ENCODE results near the gene GLCE. TPM values are rescaled to one million over a fixed set of nuclear protein-coding genes. Genes with fewer than 3 reads are reported as not detected.

Gene GLCE
- total RNA-seq, 1 experiment from 2014 or later: 43.3 TPM

- in situ Hi-C loops (cut with HindIII; ENCODE audit: low pct_unique_long_range_greater_than_20kb, low sequenced_read_pairs): no loop called here
- DNase-seq (ENCODE audit: low read depth, low spot score): no peak
Observed at GRCh38 chr15:69222002-69222474, 61.6 kb downstream of the GLCE start.

- DNase-seq (ENCODE audit: low read depth, low spot score): no peak
- in situ Hi-C loops (cut with HindIII; ENCODE audit: low pct_unique_long_range_greater_than_20kb, low sequenced_read_pairs): no loop called here
Observed at GRCh38 chr15:69223083-69223813, 62.8 kb downstream of the GLCE start.

- in situ Hi-C loops (cut with HindIII; ENCODE audit: low pct_unique_long_range_greater_than_20kb, low sequenced_read_pairs): no loop called here
- DNase-seq (ENCODE audit: low read depth, low spot score): no peak
Observed at GRCh38 chr15:69224383-69224782, 63.9 kb downstream of the GLCE start.

GRCh38 chr15:69225355-69226022 is 65.1 kb downstream of the GLCE start:
- in situ Hi-C loops (cut with HindIII; ENCODE audit: low pct_unique_long_range_greater_than_20kb, low sequenced_read_pairs): loop anchor here (25.0 kb wide), 1 partner anchor 163 kb away; no protein-coding TSS in a partner anchor
- DNase-seq (ENCODE audit: low read depth, low spot score): peak; percentile 62

GRCh38 chr15:69226023-69226355 is 65.6 kb downstream of the GLCE start:
- in situ Hi-C loops (cut with HindIII; ENCODE audit: low pct_unique_long_range_greater_than_20kb, low sequenced_read_pairs): loop anchor here (25.0 kb wide), 1 partner anchor 164 kb away; no protein-coding TSS in a partner anchor

GRCh38 chr15:69232144-69232543 is 71.7 kb downstream of the GLCE start:
- no peak for DNase-seq (ENCODE audit: low read depth, low spot score)
- in situ Hi-C loops (cut with HindIII; ENCODE audit: low pct_unique_long_range_greater_than_20kb, low sequenced_read_pairs): loop anchor here (25.0 kb wide), 1 partner anchor 170 kb away; no protein-coding TSS in a partner anchor

More at GRCh38 chr15:69226023-69226355, 65.6 kb downstream of the GLCE start:
- no peak for DNase-seq (ENCODE audit: low read depth, low spot score)

GRCh38 chr15:69232765-69233164 is 72.3 kb downstream of the GLCE start:
- in situ Hi-C loops (cut with HindIII; ENCODE audit: low pct_unique_long_range_greater_than_20kb, low sequenced_read_pairs): loop anchor here (25.0 kb wide), 1 partner anchor 170 kb away; no protein-coding TSS in a partner anchor
- no peak for DNase-seq (ENCODE audit: low read depth, low spot score)

- in situ Hi-C loops (cut with HindIII; ENCODE audit: low pct_unique_long_range_greater_than_20kb, low sequenced_read_pairs): loop anchor here (25.0 kb wide), 1 partner anchor 172 kb away; no protein-coding TSS in a partner anchor
- no peak for DNase-seq (ENCODE audit: low read depth, low spot score)
Observed at GRCh38 chr15:69234676-69235075, 74.2 kb downstream of the GLCE start.

GRCh38 chr15:69236505-69236904 is 76.1 kb downstream of the GLCE start:
- in situ Hi-C loops (cut with HindIII; ENCODE audit: low pct_unique_long_range_greater_than_20kb, low sequenced_read_pairs): loop anchor here (25.0 kb wide), 1 partner anchor 174 kb away; no protein-coding TSS in a partner anchor

GRCh38 chr15:69237718-69238117 is 77.3 kb downstream of the GLCE start:
- in situ Hi-C loops (cut with HindIII; ENCODE audit: low pct_unique_long_range_greater_than_20kb, low sequenced_read_pairs): loop anchor here (25.0 kb wide), 1 partner anchor 175 kb away; no protein-coding TSS in a partner anchor
- no peak for DNase-seq (ENCODE audit: low read depth, low spot score)

More at GRCh38 chr15:69236505-69236904, 76.1 kb downstream of the GLCE start:
- no peak for DNase-seq (ENCODE audit: low read depth, low spot score)

GRCh38 chr15:69244798-69245197 is 84.4 kb downstream of the GLCE start:
- in situ Hi-C loops (cut with HindIII; ENCODE audit: low pct_unique_long_range_greater_than_20kb, low sequenced_read_pairs): loop anchor here (25.0 kb wide), 1 partner anchor 182 kb away; no protein-coding TSS in a partner anchor
- DNase-seq (ENCODE audit: low read depth, low spot score): no peak

- in situ Hi-C loops (cut with HindIII; ENCODE audit: low pct_unique_long_range_greater_than_20kb, low sequenced_read_pairs): no loop called here
- peak; percentile 69 for DNase-seq (ENCODE audit: low read depth, low spot score)
Observed at GRCh38 chr15:69253156-69253555, 92.7 kb downstream of the GLCE start.

- in situ Hi-C loops (cut with HindIII; ENCODE audit: low pct_unique_long_range_greater_than_20kb, low sequenced_read_pairs): no loop called here
- DNase-seq (ENCODE audit: low read depth, low spot score): peak; percentile 63
Observed at GRCh38 chr15:69265347-69265955, 105.0 kb downstream of the GLCE start.

- no peak for DNase-seq (ENCODE audit: low read depth, low spot score)
- in situ Hi-C loops (cut with HindIII; ENCODE audit: low pct_unique_long_range_greater_than_20kb, low sequenced_read_pairs): no loop called here
Observed at GRCh38 chr15:69271217-69271616, 110.8 kb downstream of the GLCE start.

- DNase-seq (ENCODE audit: low read depth, low spot score): no peak
- in situ Hi-C loops (cut with HindIII; ENCODE audit: low pct_unique_long_range_greater_than_20kb, low sequenced_read_pairs): no loop called here
Observed at GRCh38 chr15:69272139-69272538, 111.7 kb downstream of the GLCE start.

- in situ Hi-C loops (cut with HindIII; ENCODE audit: low pct_unique_long_range_greater_than_20kb, low sequenced_read_pairs): no loop called here
- DNase-seq (ENCODE audit: low read depth, low spot score): no peak
Observed at GRCh38 chr15:69272891-69273290, 112.5 kb downstream of the GLCE start.

GRCh38 chr15:69275074-69275670 is 114.7 kb downstream of the GLCE start:
- in situ Hi-C loops (cut with HindIII; ENCODE audit: low pct_unique_long_range_greater_than_20kb, low sequenced_read_pairs): no loop called here
- no peak for DNase-seq (ENCODE audit: low read depth, low spot score)

Data from SK-MEL-5 (cell line).